HG02610 (cell line): ENCODE data around the gene SUSD3.
"Not testable (repeated sequence)": the region's sequence is repeated elsewhere in the genome, so short reads cannot be mapped to it uniquely, and the experiment has no call there.

Source experiments
- ATAC-seq: cut with Tn5 transposase; IDR thresholded peaks from one replicate; pipeline ENCODE4 v1.9.1; 2021; ENCODE audit warnings: mild to moderate bottlenecking, moderate library complexity; ENCODE audit not compliant: unreplicated experiment

SUSD3 gene

GRCh38 chr9:93108291-93109041 lies 50.0 kb downstream of the SUSD3 start:
- ATAC-seq: no peak

GRCh38 chr9:93110311-93110855 lies 51.9 kb downstream of the SUSD3 start:
- no peak for ATAC-seq

- no peak for ATAC-seq
Measured at GRCh38 chr9:93111001-93111370, 52.5 kb downstream of the SUSD3 start.

GRCh38 chr9:93111371-93112115 lies 53.0 kb downstream of the SUSD3 start:
- ATAC-seq: no peak

GRCh38 chr9:93112116-93112863 lies 53.8 kb downstream of the SUSD3 start:
- no peak for ATAC-seq

- no peak for ATAC-seq
Measured at GRCh38 chr9:93112864-93113389, 54.4 kb downstream of the SUSD3 start.

GRCh38 chr9:93114169-93114983 lies 55.9 kb downstream of the SUSD3 start:
- ATAC-seq: no peak

- no peak for ATAC-seq
Measured at GRCh38 chr9:93114984-93115335, 56.5 kb downstream of the SUSD3 start.

GRCh38 chr9:93115486-93116071 lies 57.1 kb downstream of the SUSD3 start:
- no peak for ATAC-seq

GRCh38 chr9:93116072-93116961 lies 57.8 kb downstream of the SUSD3 start:
- no peak for ATAC-seq

GRCh38 chr9:93117521-93117920 lies 59.0 kb downstream of the SUSD3 start:
- not testable (repeated sequence) for ATAC-seq

GRCh38 chr9:93117924-93118862 lies 59.7 kb downstream of the SUSD3 start:
- no peak for ATAC-seq

- ATAC-seq: no peak
Measured at GRCh38 chr9:93118863-93119702, 60.6 kb downstream of the SUSD3 start.

GRCh38 chr9:93119703-93119952 lies 61.1 kb downstream of the SUSD3 start:
- no peak for ATAC-seq

- peak; percentile 90 for ATAC-seq
Measured at GRCh38 chr9:93119953-93120845, 61.7 kb downstream of the SUSD3 start.

GRCh38 chr9:93120846-93121315 lies 62.4 kb downstream of the SUSD3 start:
- ATAC-seq: no peak
